ENCODE measurements around the gene DNM3. TPM values are rescaled to one million over a fixed set of nuclear protein-coding genes. Genes with fewer than 3 reads are reported as not detected.

DNM3 gene
- total and polyA plus RNA-seq, 9 donors: 3.1 to 6.5 (median 4.4) TPM

- Histone ChIP-seq H3K27me3 (no peaks in the 10 kb centered on the region), H3K4me1 (ENCODE audit: insufficient read depth) (no peaks in the 10 kb centered on the region), H3K4me3 (no peak overlapping the region), H3K27ac (no peak overlapping the region), H3K36me3 (no peaks in the 10 kb centered on the region), H3K9me3 (no peaks in the 10 kb centered on the region)
- WGBS, 3 donors: 36 to 100% (median 89%) methylated on average over 1 of the region's 1 CpG
- intact Hi-C loops (cut with DNase I): no loop called here
- DNase-seq: no peak
- TF ChIP-seq, protein P1, sequence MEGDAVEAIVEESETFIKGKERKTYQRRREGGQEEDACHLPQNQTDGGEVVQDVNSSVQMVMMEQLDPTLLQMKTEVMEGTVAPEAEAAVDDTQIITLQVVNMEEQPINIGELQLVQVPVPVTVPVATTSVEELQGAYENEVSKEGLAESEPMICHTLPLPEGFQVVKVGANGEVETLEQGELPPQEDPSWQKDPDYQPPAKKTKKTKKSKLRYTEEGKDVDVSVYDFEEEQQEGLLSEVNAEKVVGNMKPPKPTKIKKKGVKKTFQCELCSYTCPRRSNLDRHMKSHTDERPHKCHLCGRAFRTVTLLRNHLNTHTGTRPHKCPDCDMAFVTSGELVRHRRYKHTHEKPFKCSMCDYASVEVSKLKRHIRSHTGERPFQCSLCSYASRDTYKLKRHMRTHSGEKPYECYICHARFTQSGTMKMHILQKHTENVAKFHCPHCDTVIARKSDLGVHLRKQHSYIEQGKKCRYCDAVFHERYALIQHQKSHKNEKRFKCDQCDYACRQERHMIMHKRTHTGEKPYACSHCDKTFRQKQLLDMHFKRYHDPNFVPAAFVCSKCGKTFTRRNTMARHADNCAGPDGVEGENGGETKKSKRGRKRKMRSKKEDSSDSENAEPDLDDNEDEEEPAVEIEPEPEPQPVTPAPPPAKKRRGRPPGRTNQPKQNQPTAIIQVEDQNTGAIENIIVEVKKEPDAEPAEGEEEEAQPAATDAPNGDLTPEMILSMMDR (IDR thresholded peaks at IDR 0.05): no peak
- TF ChIP-seq EP300 (IDR thresholded peaks at IDR 0.05) (no peak), POLR2A (IDR thresholded peaks at IDR 0.05) (no peak)
Measured at GRCh38 chr1:171826973-171827372, 14.3 kb upstream of the DNM3 start.

DNA sequence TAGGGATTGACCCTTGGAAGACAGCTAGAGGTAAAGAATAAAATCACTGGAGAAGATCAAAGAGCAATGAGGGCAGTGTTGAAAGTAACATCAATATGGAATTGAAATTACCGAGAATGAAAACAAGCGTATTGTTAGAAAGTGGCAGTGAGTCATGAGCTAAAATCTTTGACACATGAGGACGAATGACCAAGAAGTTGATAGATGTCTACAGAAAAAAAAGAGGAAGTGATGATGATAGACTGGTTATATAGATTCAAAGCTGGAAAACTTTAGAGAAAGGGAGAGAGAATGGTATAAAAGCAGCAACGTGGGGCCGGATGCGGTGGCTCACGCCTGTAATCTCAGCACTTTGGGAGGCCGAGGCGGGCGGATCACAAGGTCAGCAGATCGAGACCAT lies 12.5 kb upstream of the DNM3 start:
- Histone ChIP-seq H3K36me3 (no peaks in the 10 kb centered on the region), H3K9me3 (no peaks in the 10 kb centered on the region), H3K4me1 (ENCODE audit: insufficient read depth) (no peaks in the 10 kb centered on the region), H3K27me3 (no peaks in the 10 kb centered on the region), H3K4me3 (no peak overlapping the region), H3K27ac (no peak overlapping the region)
- WGBS, 3 donors: 93 to 96% (median 94%) methylated on average over 11 of the region's 11 CpGs
- intact Hi-C loops (cut with DNase I): no loop called here
- no peak for DNase-seq
- TF ChIP-seq, protein P1 (IDR thresholded peaks at IDR 0.05): no peak
- TF ChIP-seq EP300 (IDR thresholded peaks at IDR 0.05) (no peak), POLR2A (IDR thresholded peaks at IDR 0.05) (no peak)

DNA sequence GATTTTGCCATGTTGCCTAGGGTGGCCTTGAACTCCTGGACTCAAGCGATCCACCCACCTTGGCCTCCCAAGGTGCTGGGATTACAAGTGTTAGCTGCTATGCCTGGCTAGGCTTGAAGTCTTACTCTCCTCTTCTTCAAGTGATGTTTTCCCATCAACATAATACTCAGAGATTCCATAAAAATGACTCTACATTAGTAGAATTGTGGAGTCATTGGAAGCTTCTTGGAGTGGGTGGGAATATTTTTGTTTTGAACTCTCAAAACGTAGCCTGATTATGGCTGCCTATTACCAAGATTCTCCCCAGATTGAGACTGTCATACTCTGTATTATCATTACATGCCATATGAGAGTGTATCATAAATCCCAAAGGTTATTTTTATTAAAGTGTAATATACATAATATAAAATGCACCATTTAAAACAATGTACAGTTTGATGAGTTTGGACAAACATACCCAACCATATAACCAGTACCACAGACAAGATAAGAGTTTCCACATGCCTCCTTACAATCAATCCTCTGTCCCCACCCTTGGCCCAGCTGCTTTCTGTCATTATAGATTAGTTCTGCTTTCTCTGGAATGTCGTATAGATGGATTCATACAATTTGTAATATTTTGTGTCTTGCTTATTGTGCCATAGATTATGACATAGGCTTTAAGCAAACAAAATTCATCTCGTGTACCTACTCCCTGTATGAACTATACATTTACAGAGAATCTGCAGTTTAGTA lies 8.0 kb upstream of the DNM3 start:
- intact Hi-C loops (cut with DNase I): no loop called here
- no peak overlapping the region for H3K4me3 ChIP-seq
- no peaks in the 10 kb centered on the region for H3K4me1 ChIP-seq (ENCODE audit: insufficient read depth)
- WGBS, 3 donors: 65 to 83% (median 81%) methylated on average over 4 of the region's 4 CpGs
- H3K9me3 ChIP-seq: no peaks in the 10 kb centered on the region
- H3K27ac ChIP-seq: no peak overlapping the region
- no peak for DNase-seq
- no peaks in the 10 kb centered on the region for H3K27me3 ChIP-seq
- TF ChIP-seq, protein P1 (IDR thresholded peaks at IDR 0.05): no peak
- no peak for TF ChIP-seq POLR2A (IDR thresholded peaks at IDR 0.05)
- TF ChIP-seq EP300 (IDR thresholded peaks at IDR 0.05): no peak
- H3K36me3 ChIP-seq: no peaks in the 10 kb centered on the region

DNA sequence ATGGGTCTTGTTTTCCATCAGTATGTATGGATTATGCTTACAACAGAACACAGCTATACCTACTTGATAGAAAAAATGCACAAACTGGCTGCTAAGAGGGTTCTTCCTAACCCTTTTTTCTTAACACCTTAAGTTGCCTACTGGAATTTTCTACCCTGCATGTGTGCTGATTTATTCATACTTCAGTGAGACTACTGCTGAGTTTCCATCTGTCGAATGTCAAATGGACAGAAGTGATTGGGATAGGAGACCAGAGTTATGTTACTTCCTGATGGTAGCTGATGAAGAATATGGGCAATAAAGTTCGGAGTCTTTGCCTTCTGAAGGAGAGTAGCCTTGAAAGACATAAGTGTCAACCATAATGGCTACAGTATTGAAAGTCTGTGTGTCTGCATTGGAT lies 6.5 kb upstream of the DNM3 start:
- Histone ChIP-seq H3K4me3 (no peak overlapping the region), H3K27me3 (no peaks in the 10 kb centered on the region), H3K36me3 (no peaks in the 10 kb centered on the region), H3K27ac (no peak overlapping the region), H3K4me1 (ENCODE audit: insufficient read depth) (no peaks in the 10 kb centered on the region), H3K9me3 (no peaks in the 10 kb centered on the region)
- no peak for DNase-seq
- TF ChIP-seq POLR2A (IDR thresholded peaks at IDR 0.05) (no peak), EP300 (IDR thresholded peaks at IDR 0.05) (no peak)
- TF ChIP-seq, protein P1 (IDR thresholded peaks at IDR 0.05): no peak
- intact Hi-C loops (cut with DNase I): no loop called here
- 91 to 94% (median 91%) methylated on average over 2 of the region's 2 CpGs for WGBS, 3 donors
